Measurements from ENCODE around the gene ETS1. TPM values are rescaled to one million over a fixed set of nuclear protein-coding genes. Genes with fewer than 3 reads are reported as not detected.
A peak's percentile ranks its signal among the peaks of the same experiment; 100 is the strongest.

ETS1 gene
- total RNA-seq, 2 experiments from 2014 or later = 203 to 466 TPM

DNA sequence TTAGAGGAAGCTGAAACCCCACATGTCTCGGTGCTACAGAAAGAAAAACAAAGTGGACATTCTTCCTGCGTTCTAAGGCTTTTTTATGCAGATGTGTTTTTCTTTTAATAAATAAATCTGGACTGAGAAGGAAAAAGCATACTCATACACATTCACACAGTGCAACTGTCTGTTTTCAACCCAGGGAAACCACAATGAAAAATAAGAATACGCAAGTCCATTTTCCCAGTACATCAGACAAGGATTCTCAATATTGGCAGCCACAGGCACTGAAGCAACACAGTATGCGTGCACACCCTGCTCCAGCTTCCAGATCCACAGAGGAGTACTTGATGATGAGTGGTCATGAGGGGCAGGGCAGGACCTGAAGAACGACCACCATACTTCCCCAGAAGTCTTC is 86.9 kb downstream of the ETS1 start:
- H3K4me1 ChIP-seq (ENCODE audit: insufficient read depth, low read length, poor library complexity, severe bottlenecking) = peaks cover 100% of the 10 kb centered on the region
- H4K20me1 ChIP-seq (ENCODE audit: insufficient read depth, low read length) = peaks cover 82% of the 10 kb centered on the region
- no peak overlapping the region for H3K4me3 ChIP-seq (ENCODE audit: low read depth, low read length, poor library complexity, severe bottlenecking)
- H3K9me2 ChIP-seq (ENCODE audit: insufficient read depth, low read length) = no peaks in the 10 kb centered on the region
- peaks cover 100% of the 10 kb centered on the region for H3K79me2 ChIP-seq (ENCODE audit: insufficient read depth, low read depth, low read length)
- no TSS peak for BruUV-seq (replicated peaks)
- ChIA-PET POLR2A (interaction anchor here (0.7 to 1.9 kb wide), 7 partner anchors 9 to 110 kb away, joined by 3 to 6 read pairs (median 4); no protein-coding TSS in a partner anchor), CTCF (ENCODE audit: unreplicated experiment) (no interaction called here)
- H3K9me3 ChIP-seq (ENCODE audit: low read length) = no peaks in the 10 kb centered on the region
- H3K27ac ChIP-seq (ENCODE audit: low read depth, low read length, poor library complexity, severe bottlenecking) = no peak overlapping the region
- H3K36me3 ChIP-seq (ENCODE audit: insufficient read depth, low read length) = peaks cover 99% of the 10 kb centered on the region
- DNase-seq (ENCODE audit: low spot score) = no peak
- no peak overlapping the region for H2AFZ ChIP-seq (ENCODE audit: low read length)
- intact Hi-C loops (cut with micrococcal nuclease; ENCODE audit: unreplicated experiment) = no loop called here
- peak overlapping the region; percentile 21; the same call in 1 of the 2 replicates for H3K4me2 ChIP-seq (ENCODE audit: low read length)
- TF ChIP-seq EZH2phosphoT487 (IDR thresholded peaks at IDR 0.05; ENCODE audit: borderline replicate concordance, low read depth, low read length) (no peak), CTCF (conservative IDR thresholded peaks at IDR 0.05; ENCODE audit: low read length) (no peak)

- H3K9me2 ChIP-seq (ENCODE audit: insufficient read depth, low read length) = no peaks in the 10 kb centered on the region
- H3K4me1 ChIP-seq (ENCODE audit: insufficient read depth, low read length, poor library complexity, severe bottlenecking) = peaks cover 100% of the 10 kb centered on the region
- H4K20me1 ChIP-seq (ENCODE audit: insufficient read depth, low read length) = peaks cover 82% of the 10 kb centered on the region
- peaks cover 99% of the 10 kb centered on the region for H3K36me3 ChIP-seq (ENCODE audit: insufficient read depth, low read length)
- TF ChIP-seq EZH2phosphoT487 (IDR thresholded peaks at IDR 0.05; ENCODE audit: borderline replicate concordance, low read depth, low read length) = no peak
- TF ChIP-seq CTCF (conservative IDR thresholded peaks at IDR 0.05; ENCODE audit: low read length) = no peak
- CTCF ChIA-PET (ENCODE audit: unreplicated experiment) = no interaction called here
- DNase-seq (ENCODE audit: low spot score) = no peak
- H2AFZ ChIP-seq (ENCODE audit: low read length) = no peak overlapping the region
- H3K4me2 ChIP-seq (ENCODE audit: low read length) = peak overlapping the region; percentile 52
- no peaks in the 10 kb centered on the region for H3K9me3 ChIP-seq (ENCODE audit: low read length)
- H3K27ac ChIP-seq (ENCODE audit: low read depth, low read length, poor library complexity, severe bottlenecking) = no peak overlapping the region
- intact Hi-C loops (cut with micrococcal nuclease; ENCODE audit: unreplicated experiment) = no loop called here
- peaks cover 100% of the 10 kb centered on the region for H3K79me2 ChIP-seq (ENCODE audit: insufficient read depth, low read depth, low read length)
- no TSS peak for BruUV-seq (replicated peaks)
- POLR2A ChIA-PET = interaction anchor here (1.3 to 1.7 kb wide), 2 partner anchors 11 to 19 kb away, joined by 3 to 6 read pairs; no protein-coding TSS in a partner anchor
- no peak overlapping the region for H3K4me3 ChIP-seq (ENCODE audit: low read depth, low read length, poor library complexity, severe bottlenecking)
These were observed 87.6 kb downstream of the ETS1 start for GRCh38 chr11:128499613-128500253.

GRCh38 chr11:128498721-128499245 is 88.6 kb downstream of the ETS1 start:
- Histone ChIP-seq H3K79me2 (ENCODE audit: insufficient read depth, low read depth, low read length) (peaks cover 100% of the 10 kb centered on the region), H3K4me2 (ENCODE audit: low read length) (peak overlapping the region; percentile 52), H4K20me1 (ENCODE audit: insufficient read depth, low read length) (peaks cover 81% of the 10 kb centered on the region), H3K9me2 (ENCODE audit: insufficient read depth, low read length) (no peaks in the 10 kb centered on the region), H3K4me3 (ENCODE audit: low read depth, low read length, poor library complexity, severe bottlenecking) (peak overlapping the region; percentile 2), H3K9me3 (ENCODE audit: low read length) (no peaks in the 10 kb centered on the region), H3K4me1 (ENCODE audit: insufficient read depth, low read length, poor library complexity, severe bottlenecking) (peaks cover 100% of the 10 kb centered on the region), H3K36me3 (ENCODE audit: insufficient read depth, low read length) (peaks cover 99% of the 10 kb centered on the region), H2AFZ (ENCODE audit: low read length) (no peak overlapping the region), H3K27ac (ENCODE audit: low read depth, low read length, poor library complexity, severe bottlenecking) (peak overlapping the region; percentile 8)
- intact Hi-C loops (cut with micrococcal nuclease; ENCODE audit: unreplicated experiment) = no loop called here
- CTCF ChIA-PET (ENCODE audit: unreplicated experiment) = no interaction called here
- no TSS peak for BruUV-seq (replicated peaks)
- no peak for DNase-seq (ENCODE audit: low spot score)
- TF ChIP-seq EZH2phosphoT487 (IDR thresholded peaks at IDR 0.05; ENCODE audit: borderline replicate concordance, low read depth, low read length) (no peak), CTCF (conservative IDR thresholded peaks at IDR 0.05; ENCODE audit: low read length) (no peak)
- POLR2A ChIA-PET = interaction anchor here (0.5 to 1.5 kb wide), 4 partner anchors 9 to 1259 kb away, joined by 3 to 5 read pairs (median 4); no protein-coding TSS in a partner anchor
